GM18868 (cell line): ENCODE measurements around the gene ELAPOR2.
A peak's percentile ranks its signal among the peaks of the same experiment; 100 is the strongest.
"Not testable (repeated sequence)": the region's sequence is repeated elsewhere in the genome, so short reads cannot be mapped to it uniquely, and the experiment has no call there.

Experiments used
- ATAC-seq: cut with Tn5 transposase; IDR thresholded peaks from one replicate; pipeline ENCODE4 v1.9.1; 2021; ENCODE audit warnings: mild to moderate bottlenecking, moderate library complexity; ENCODE audit not compliant: unreplicated experiment

ELAPOR2 gene

GRCh38 chr7:87044713-87045112 lies 14.7 kb downstream of the ELAPOR2 start:
- ATAC-seq = not testable (repeated sequence)

GRCh38 chr7:87041586-87041985 lies 17.9 kb downstream of the ELAPOR2 start:
- ATAC-seq = not testable (repeated sequence)

GRCh38 chr7:87039691-87040299 lies 19.7 kb downstream of the ELAPOR2 start:
- peak; percentile 69 for ATAC-seq

GRCh38 chr7:87038993-87039690 lies 20.3 kb downstream of the ELAPOR2 start:
- ATAC-seq = peak; percentile 48

GRCh38 chr7:87036985-87037384 lies 22.5 kb downstream of the ELAPOR2 start:
- ATAC-seq = no peak

- peak; percentile 54 for ATAC-seq
These were observed 26.7 kb downstream of the ELAPOR2 start for GRCh38 chr7:87032604-87033339.

- ATAC-seq = no peak
These were observed 30.4 kb downstream of the ELAPOR2 start for GRCh38 chr7:87029078-87029477.

- ATAC-seq = no peak
These were observed 30.8 kb downstream of the ELAPOR2 start for GRCh38 chr7:87028636-87029035.

GRCh38 chr7:87027900-87028299 lies 31.6 kb downstream of the ELAPOR2 start:
- peak; percentile 82 for ATAC-seq

- no peak for ATAC-seq
These were observed 38.2 kb downstream of the ELAPOR2 start for GRCh38 chr7:87021285-87021684.

GRCh38 chr7:87016606-87017005 lies 42.8 kb downstream of the ELAPOR2 start:
- ATAC-seq = no peak

GRCh38 chr7:87013840-87014190 lies 45.6 kb downstream of the ELAPOR2 start:
- ATAC-seq = no peak

- ATAC-seq = no peak
These were observed 46.2 kb downstream of the ELAPOR2 start for GRCh38 chr7:87013136-87013839.
